Astrocyte (in vitro differentiated cells and primary cell): ENCODE data around the gene AGRN.

Experiments used
- EZH2 ChIP-seq: IDR thresholded peaks from 2 replicates; pipeline ENCODE4 v1.6.1; 2012; ENCODE audit warnings: mild to moderate bottlenecking, low read length, inconsistent platforms; ENCODE audit not compliant: insufficient read depth
- TF ChIP-seq, protein P1 (sequence below): IDR thresholded peaks from 2 replicates; pipeline ENCODE4 v1.5.1; 2011; ENCODE audit warnings: low read depth, mild to moderate bottlenecking, inconsistent platforms, low read length, moderate library complexity; ENCODE audit not compliant: insufficient read depth

DNA sequence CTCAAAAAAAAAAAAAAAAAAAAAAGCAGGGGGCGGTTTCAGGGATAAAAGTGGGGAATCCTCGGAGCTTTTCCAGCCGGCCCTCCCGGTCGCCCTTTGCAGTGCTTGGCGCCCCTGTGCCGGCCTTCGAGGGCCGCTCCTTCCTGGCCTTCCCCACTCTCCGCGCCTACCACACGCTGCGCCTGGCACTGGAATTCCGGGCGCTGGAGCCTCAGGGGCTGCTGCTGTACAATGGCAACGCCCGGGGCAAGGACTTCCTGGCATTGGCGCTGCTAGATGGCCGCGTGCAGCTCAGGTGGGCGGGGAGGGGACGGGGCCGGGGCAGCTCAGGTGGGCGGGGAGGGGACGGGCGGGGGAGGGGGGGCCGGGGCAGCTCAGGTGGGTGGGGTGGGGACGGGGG lies 28.8 kb downstream of the AGRN start:
- TF ChIP-seq, protein P1, sequence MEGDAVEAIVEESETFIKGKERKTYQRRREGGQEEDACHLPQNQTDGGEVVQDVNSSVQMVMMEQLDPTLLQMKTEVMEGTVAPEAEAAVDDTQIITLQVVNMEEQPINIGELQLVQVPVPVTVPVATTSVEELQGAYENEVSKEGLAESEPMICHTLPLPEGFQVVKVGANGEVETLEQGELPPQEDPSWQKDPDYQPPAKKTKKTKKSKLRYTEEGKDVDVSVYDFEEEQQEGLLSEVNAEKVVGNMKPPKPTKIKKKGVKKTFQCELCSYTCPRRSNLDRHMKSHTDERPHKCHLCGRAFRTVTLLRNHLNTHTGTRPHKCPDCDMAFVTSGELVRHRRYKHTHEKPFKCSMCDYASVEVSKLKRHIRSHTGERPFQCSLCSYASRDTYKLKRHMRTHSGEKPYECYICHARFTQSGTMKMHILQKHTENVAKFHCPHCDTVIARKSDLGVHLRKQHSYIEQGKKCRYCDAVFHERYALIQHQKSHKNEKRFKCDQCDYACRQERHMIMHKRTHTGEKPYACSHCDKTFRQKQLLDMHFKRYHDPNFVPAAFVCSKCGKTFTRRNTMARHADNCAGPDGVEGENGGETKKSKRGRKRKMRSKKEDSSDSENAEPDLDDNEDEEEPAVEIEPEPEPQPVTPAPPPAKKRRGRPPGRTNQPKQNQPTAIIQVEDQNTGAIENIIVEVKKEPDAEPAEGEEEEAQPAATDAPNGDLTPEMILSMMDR: no peak
- TF ChIP-seq EZH2: no peak
